Activated CD8-positive, alpha-beta memory T cell treated with anti-CD3 and anti-CD28 coated beads for 48 hours (primary cell): ENCODE measurements around the gene CCNK.

Source experiments
- DNase-seq, 3 experiments: peaks; one replicate each; pipeline ENCODE4 v3.0.0-alpha.2; 2020; ENCODE audit warnings: low read depth in 2 of 3, low spot score in 2 of 3

The CCNK gene

GRCh38 chr14:99480917-99481744, at the start of gene CCNK:
TSS of gene CCNK (plus strand) at chr14:99481409. CDS start at chr14:99492678, 11,269 bp downstream.
- peak; percentile 97 to 100 (median 98) for DNase-seq

- no peak for DNase-seq
These were observed 49.2 kb upstream of the CCNK start for GRCh38 chr14:99431986-99432385.

- no peak for DNase-seq
These were observed 48.7 kb upstream of the CCNK start for GRCh38 chr14:99432485-99432884.

GRCh38 chr14:99435327-99435726, 45.9 kb upstream of the CCNK start:
- no peak for DNase-seq

GRCh38 chr14:99436247-99437180, 44.7 kb upstream of the CCNK start:
- no peak for DNase-seq

GRCh38 chr14:99437706-99438105, 43.5 kb upstream of the CCNK start:
- no peak for DNase-seq

- no peak for DNase-seq
These were observed 40.9 kb upstream of the CCNK start for GRCh38 chr14:99440278-99440677.

- DNase-seq: no peak
These were observed 39.9 kb upstream of the CCNK start for GRCh38 chr14:99441157-99441870.

GRCh38 chr14:99441918-99442317, 39.3 kb upstream of the CCNK start:
- DNase-seq: no peak

- no peak for DNase-seq
These were observed 35.3 kb upstream of the CCNK start for GRCh38 chr14:99445931-99446330.

GRCh38 chr14:99447739-99448138, 33.5 kb upstream of the CCNK start:
- no peak for DNase-seq

GRCh38 chr14:99450266-99450665, 30.9 kb upstream of the CCNK start:
- no peak for DNase-seq

- DNase-seq: no peak
These were observed 30.0 kb upstream of the CCNK start for GRCh38 chr14:99451234-99451633.

- no peak for DNase-seq
These were observed 28.2 kb upstream of the CCNK start for GRCh38 chr14:99452968-99453367.

GRCh38 chr14:99454246-99454645, 27.0 kb upstream of the CCNK start:
- no peak for DNase-seq

GRCh38 chr14:99459481-99460100, 21.6 kb upstream of the CCNK start:
- DNase-seq: no peak

- DNase-seq: no peak
These were observed 20.4 kb upstream of the CCNK start for GRCh38 chr14:99460793-99461192.

GRCh38 chr14:99461411-99462085, 19.7 kb upstream of the CCNK start:
- no peak for DNase-seq

GRCh38 chr14:99462210-99462609, 19.0 kb upstream of the CCNK start:
- no peak for DNase-seq

GRCh38 chr14:99463974-99464373, 17.2 kb upstream of the CCNK start:
- no peak for DNase-seq
